H1 (cell line): ENCODE results near the gene MAK. TPM values are rescaled to one million over a fixed set of nuclear protein-coding genes. Genes with fewer than 3 reads are reported as not detected.

Experiments
- CTCF ChIA-PET: fragments of 300-600 bp; sonication (Branson Sonifier 250); formaldehyde crosslinking; loops from one replicate; lab custom pipeline; 2021; ENCODE audit not compliant: partially characterized antibody; lab: Charles Lee
- POLR2A ChIA-PET: fragments of 300-600 bp; sonication (Branson Sonifier 250); formaldehyde crosslinking; loops from one replicate; lab custom pipeline; 2021; ENCODE audit warnings: inconsistent platforms; ENCODE audit not compliant: partially characterized antibody; lab: Charles Lee
- DNase-seq, 2 experiments: peaks; one replicate each; pipeline versions ENCODE4 v3.0.0 to v3.0.0-alpha.2; 2010 to 2022; ENCODE audit warnings: low spot score in 2 of 2, low read depth in 1 of 2, mixed read lengths in 1 of 2
- FAIRE-seq: peaks from 2 replicates; lab custom pipeline; 2011; peaks lifted over from hg19 to GRCh38; lab: Jason Lieb, UNC
- H2AFZ ChIP-seq: 2 replicates; pipeline ENCODE4 v1.8.1; 2012; ENCODE audit warnings: low read length, inconsistent platforms
- H2AK5ac ChIP-seq: 2 replicates; pipeline ENCODE4 v1.6.1; 2013; ENCODE audit warnings: low read depth, low read length
- H2BK120ac ChIP-seq: replicated peaks from 2 replicates; pipeline ENCODE3; 2013; ENCODE audit warnings: low read depth, low read length, inconsistent platforms
- H2BK12ac ChIP-seq: 2 replicates; pipeline ENCODE4 v1.6.1; 2013; ENCODE audit warnings: low read depth, low read length
- H2BK15ac ChIP-seq: 2 replicates; pipeline ENCODE4 v1.6.1; 2013; ENCODE audit warnings: low read length
- H2BK20ac ChIP-seq: 2 replicates; pipeline ENCODE4 v1.6.1; 2013; ENCODE audit warnings: low read length
- H2BK5ac ChIP-seq: 2 replicates; pipeline ENCODE4 v1.6.1; 2013; ENCODE audit warnings: low read depth, low read length
- H3K14ac ChIP-seq: 2 replicates; pipeline ENCODE4 v1.6.1; 2013; ENCODE audit warnings: inconsistent platforms; ENCODE audit not compliant: insufficient read length
- H3K18ac ChIP-seq: 2 replicates; pipeline ENCODE4 v1.6.1; 2013; ENCODE audit warnings: low read length; ENCODE audit errors: extremely low read depth
- H3K23ac ChIP-seq: 2 replicates; pipeline ENCODE4 v1.6.1; 2013; ENCODE audit warnings: inconsistent platforms; ENCODE audit not compliant: insufficient read length
- H3K23me2 ChIP-seq: 2 replicates; pipeline ENCODE4 v1.6.1; 2013; ENCODE audit warnings: low read depth, low read length
- H3K27ac ChIP-seq: 2 replicates; pipeline ENCODE4 v1.6.1; 2011; ENCODE audit warnings: low read depth, low read length, inconsistent platforms
- H3K27me3 ChIP-seq, 4 experiments: replicated peaks in 1 of 4; 1 replicate in 1 of 4; 2 replicates in 3 of 4; pipeline versions ENCODE4 v1.6.1 to v1.8.1; 2011 to 2013; ENCODE audit warnings: low read length in 3 of 4, mild to moderate bottlenecking in 3 of 4, inconsistent platforms in 2 of 4, mixed read lengths in 2 of 4, moderate library complexity in 1 of 4; ENCODE audit not compliant: control insufficient read depth in 3 of 4, insufficient read depth in 3 of 4; ENCODE audit errors: extremely low read depth in 1 of 4
- H3K36me3 ChIP-seq, 4 experiments: 2 replicates each; pipeline versions ENCODE4 v1.6.1 to v1.8.1; 2011 to 2013; ENCODE audit warnings: mild to moderate bottlenecking in 4 of 4, low read length in 3 of 4, moderate library complexity in 2 of 4, control low read depth in 1 of 4, inconsistent platforms in 1 of 4; ENCODE audit not compliant: insufficient read depth in 4 of 4, control insufficient read depth in 2 of 4
- H3K4ac ChIP-seq: replicated peaks from 2 replicates; pipeline ENCODE3; 2013; ENCODE audit warnings: low read length, low read depth, mixed read lengths, inconsistent platforms; ENCODE audit not compliant: insufficient read length
- H3K4me1 ChIP-seq, 4 experiments: replicated peaks in 1 of 4; 1 replicate in 1 of 4; 2 replicates in 3 of 4; pipeline versions ENCODE4 v1.6.1 to v1.8.1; 2011 to 2013; ENCODE audit warnings: low read length in 3 of 4, inconsistent platforms in 2 of 4, mixed read lengths in 1 of 4; ENCODE audit not compliant: insufficient read depth in 4 of 4, control insufficient read depth in 3 of 4
- H3K4me2 ChIP-seq, 2 experiments: 2 replicates each; pipeline versions ENCODE4 v1.6.1 to v1.8.1; 2011 to 2013; ENCODE audit warnings: low read depth in 2 of 2, low read length in 2 of 2, control low read depth in 1 of 2, inconsistent platforms in 1 of 2, mild to moderate bottlenecking in 1 of 2; ENCODE audit not compliant: insufficient read depth in 1 of 2
- H3K4me3 ChIP-seq, 4 experiments: fragments of 200-600, 300-600 bp in 1 of 4; sonication (generic), shearing (Covaris generic), sonication (Bioruptor Twin) in 1 of 4; 2 replicates each; pipeline versions ENCODE4 v1.5.1 to v1.8.1; 2011 to 2016; ENCODE audit warnings: low read length in 4 of 4, low read depth in 3 of 4, control low read depth in 2 of 4, inconsistent platforms in 2 of 4, mild to moderate bottlenecking in 2 of 4, mixed read lengths in 1 of 4, moderate library complexity in 1 of 4; ENCODE audit not compliant: insufficient read depth in 2 of 4; ENCODE audit errors: extremely low read depth in 1 of 4
- H3K56ac ChIP-seq: replicated peaks from 2 replicates; pipeline ENCODE3; 2013; ENCODE audit warnings: low read depth, mild to moderate bottlenecking, mixed read lengths, low read length, inconsistent platforms; ENCODE audit not compliant: insufficient read length
- H3K79me1 ChIP-seq: 2 replicates; pipeline ENCODE4 v1.6.1; 2013; ENCODE audit warnings: low read depth, low read length, control low read depth
- H3K79me2 ChIP-seq, 2 experiments: 2 replicates each; pipeline versions ENCODE4 v1.6.1 to v1.8.1; 2012 to 2013; ENCODE audit warnings: low read length in 2 of 2, mild to moderate bottlenecking in 2 of 2, inconsistent platforms in 1 of 2; ENCODE audit not compliant: insufficient read depth in 2 of 2, control insufficient read depth in 1 of 2
- H3K9ac ChIP-seq, 4 experiments: replicated peaks in 1 of 4; 1 replicate in 1 of 4; 2 replicates in 3 of 4; pipeline versions ENCODE4 v1.6.1 to v1.8.1; 2011 to 2013; ENCODE audit warnings: low read depth in 3 of 4, low read length in 3 of 4, control low read depth in 2 of 4, mild to moderate bottlenecking in 2 of 4, moderate library complexity in 2 of 4, inconsistent platforms in 1 of 4; ENCODE audit errors: extremely low read depth in 1 of 4
- H3K9me3 ChIP-seq, 2 experiments: 2 replicates each; pipeline versions ENCODE4 v1.6.1 to v1.8.1; 2012 to 2013; ENCODE audit warnings: mild to moderate bottlenecking in 2 of 2, moderate library complexity in 2 of 2, control low read depth in 1 of 2, inconsistent platforms in 1 of 2, low read depth in 1 of 2, low read length in 1 of 2, mixed read lengths in 1 of 2; ENCODE audit not compliant: insufficient read depth in 2 of 2
- H4K20me1 ChIP-seq, 2 experiments: replicated peaks in 1 of 2; 2 replicates each; pipeline versions ENCODE3 to v1.8.1; 2011 to 2013; ENCODE audit warnings: inconsistent platforms in 2 of 2, low read length in 2 of 2, mild to moderate bottlenecking in 1 of 2; ENCODE audit not compliant: insufficient read depth in 2 of 2, control insufficient read depth in 1 of 2
- H4K5ac ChIP-seq: 2 replicates; pipeline ENCODE4 v1.6.1; 2013; ENCODE audit warnings: low read length, low read depth, mixed read lengths, inconsistent platforms; ENCODE audit not compliant: insufficient read length
- H4K8ac ChIP-seq: 2 replicates; pipeline ENCODE4 v1.8.0; 2013; ENCODE audit warnings: mild to moderate bottlenecking, moderate library complexity, low read length, inconsistent platforms; ENCODE audit not compliant: insufficient read depth; ENCODE audit errors: extremely low read depth
- H4K91ac ChIP-seq: replicated peaks from 2 replicates; pipeline ENCODE3; 2013; ENCODE audit warnings: low read length, mixed read lengths, inconsistent platforms; ENCODE audit not compliant: insufficient read length
- ASH2L ChIP-seq: fragments of 200-600, 300-600 bp; sonication (generic); IDR thresholded peaks from one replicate; pipeline ENCODE4 v1.7.1; 2017; ENCODE audit warnings: low read length
- BCL11A ChIP-seq, 2 experiments: IDR thresholded peaks; one replicate each; pipeline ENCODE4 v1.6.1; 2011; ENCODE audit warnings: low read depth in 2 of 2, low read length in 2 of 2, mild to moderate bottlenecking in 2 of 2
- GABPA ChIP-seq: IDR thresholded peaks from 2 replicates; pipeline ENCODE4 v1.6.1; 2011; ENCODE audit warnings: mild to moderate bottlenecking, low read length, moderate library complexity, borderline replicate concordance; ENCODE audit not compliant: insufficient read depth
- HDAC6 ChIP-seq: IDR thresholded peaks from one replicate; pipeline ENCODE4 v1.7.1; 2012; ENCODE audit warnings: low read depth, mild to moderate bottlenecking, inconsistent platforms, low read length, moderate library complexity
- JUND ChIP-seq: IDR thresholded peaks from 2 replicates; pipeline ENCODE4 v1.6.1; 2011; ENCODE audit warnings: mild to moderate bottlenecking, improper control_type of control experiment, low read length
- KDM4A ChIP-seq: IDR thresholded peaks from one replicate; pipeline ENCODE4 v1.7.1; 2012; ENCODE audit warnings: low read depth, mild to moderate bottlenecking, moderate library complexity, low read length, inconsistent platforms; ENCODE audit not compliant: severe bottlenecking
- PHF8 ChIP-seq: fragments of 200-600 bp; sonication (generic); conservative IDR thresholded peaks from 2 replicates; pipeline ENCODE4 v1.7.1; 2012; ENCODE audit warnings: low read depth, mild to moderate bottlenecking, inconsistent platforms, low read length, moderate library complexity
- POLR2AphosphoS5 ChIP-seq: IDR thresholded peaks from 2 replicates; pipeline ENCODE4 v1.6.1; 2011; ENCODE audit warnings: low read depth, low read length
- RAD21 ChIP-seq, 2 experiments: IDR thresholded peaks in 1 of 2; conservative IDR thresholded peaks in 1 of 2; 2 replicates each; pipeline ENCODE4 v1.6.1; 2011; ENCODE audit warnings: low read depth in 2 of 2, low read length in 2 of 2, improper control_type of control experiment in 1 of 2, inconsistent platforms in 1 of 2, mild to moderate bottlenecking in 1 of 2, moderate library complexity in 1 of 2
- SRF ChIP-seq: IDR thresholded peaks from 2 replicates; pipeline ENCODE4 v1.6.1; 2011; ENCODE audit warnings: mild to moderate bottlenecking, low read depth, low read length, moderate library complexity
- TAF7 ChIP-seq: optimal IDR thresholded peaks from 2 replicates; pipeline ENCODE3; 2011; ENCODE audit warnings: low read depth, mild to moderate bottlenecking, inconsistent platforms, low read length, moderate library complexity, borderline replicate concordance
- YY1 ChIP-seq: IDR thresholded peaks from 2 replicates; pipeline ENCODE4 v1.6.1; 2011; ENCODE audit warnings: low read depth, mild to moderate bottlenecking, low read length
- WGBS, 2 experiments: shearing (Covaris generic) in 1 of 2; methylation state at CpG; one replicate each; pipeline versions ENCODE4 v1.1.6 to v1.1.7; 2013 to 2015; ENCODE audit warnings: low lambda C conversion rate in 2 of 2, mixed read lengths in 2 of 2, inconsistent platforms in 1 of 2, low coverage in 1 of 2, missing lambda C conversion rate in 1 of 2; ENCODE audit not compliant: insufficient replicate concordance in 2 of 2, insufficient coverage in 1 of 2, insufficient read length in 1 of 2; ENCODE audit errors: extremely low coverage in 1 of 2, missing lambda C conversion rate in 1 of 2; 5-methylcytosine and 5-hydroxymethylcytosine counted together
- polyA plus RNA-seq, 7 experiments: library from polyadenylated mRNA; depleted of rRNA in 3 of 7; stranded (reverse) in 5 of 7; unstranded in 2 of 7; fragments of >200 nt in 5 of 7; fragments of 200-250 nt in 2 of 7; gene quantifications; 1 replicate in 5 of 7; 2 replicates in 1 of 7; 4 replicates in 1 of 7; pipeline versions ENCODE4 v1.2.1 to v1.2.3, GENCODE V29; 2011 to 2013; ENCODE audit warnings: missing spikeins in 2 of 7, mixed read lengths in 2 of 7
- total RNA-seq: library from RNA; stranded (reverse); fragmentation: NEBNext Ultra II Directional; extraction: Animal tissue kit (Norgen Biotek cat#: 25700); gene quantifications from 2 replicates; pipeline ENCODE4 v1.2.1, GENCODE V29; 2021
- TF ChIP-seq, protein P1 (sequence below): IDR thresholded peaks from 2 replicates; pipeline ENCODE4 v1.6.1; 2012; ENCODE audit warnings: low read length, inconsistent platforms

The MAK gene
- total and polyA plus RNA-seq, 2 of the 8 experiments (the other 6 are each of a cell fraction or from before 2014, with no cell fraction given) = 0.08 to 0.37 TPM

DNA sequence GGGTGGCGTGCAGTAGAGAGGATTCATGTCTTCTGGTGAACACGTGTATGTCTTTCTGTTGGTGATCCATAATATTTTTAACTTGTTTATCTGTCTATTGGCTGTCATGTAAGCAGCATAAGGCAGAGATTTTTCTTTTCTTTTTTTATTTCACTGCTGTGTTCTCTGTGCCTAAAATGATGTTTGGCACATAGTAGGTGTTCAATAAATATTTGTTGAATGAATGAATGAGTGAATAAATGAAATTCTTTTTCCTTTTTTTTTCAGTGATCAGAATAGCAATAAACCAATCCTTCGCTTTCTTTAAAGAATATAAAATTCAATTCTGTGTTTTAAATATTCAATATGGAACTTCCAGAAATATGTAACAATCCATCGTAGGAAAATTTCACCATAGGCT is 30.0 kb downstream of the MAK start:
- Histone ChIP-seq H2BK15ac (no peak overlapping the region), H4K8ac (no peak overlapping the region), H4K91ac (no peak overlapping the region), H3K4me1 (no peaks in the 10 kb centered on the region), H3K27me3 (no peaks in the 10 kb centered on the region), H3K9me3 (no peaks in the 10 kb centered on the region), H2BK12ac (no peak overlapping the region), H3K9ac (no peak overlapping the region), H3K56ac (no peak overlapping the region), H3K23me2 (no peaks in the 10 kb centered on the region), H3K79me1 (no peaks in the 10 kb centered on the region), H2BK20ac (no peak overlapping the region), H2AK5ac (no peak overlapping the region), H3K79me2 (no peaks in the 10 kb centered on the region), H3K18ac (no peak overlapping the region), H4K20me1 (no peaks in the 10 kb centered on the region), H3K36me3 (no peaks in the 10 kb centered on the region; a peak in 1 of 8 replicates), H4K5ac (no peak overlapping the region), H2BK5ac (no peak overlapping the region), H2AFZ (no peak overlapping the region), H3K4me3 (no peak overlapping the region), H3K23ac (no peak overlapping the region), H3K14ac (no peak overlapping the region), H3K27ac (no peak overlapping the region), H3K4ac (no peak overlapping the region), H2BK120ac (no peak overlapping the region), H3K4me2 (no peak overlapping the region)
- DNase-seq (no peak), FAIRE-seq (no peak)
- ChIA-PET CTCF (no interaction called here), POLR2A (no interaction called here)
- WGBS, 2 experiments = 93% methylated on average over 4 of the region's 4 CpGs; no CpG with 5 or more reads in 1 of the 2 experiments
- TF ChIP-seq YY1 (no peak), SRF (no peak), HDAC6 (no peak), ASH2L (no peak), POLR2AphosphoS5 (no peak), JUND (no peak), KDM4A (no peak), GABPA (no peak), PHF8 (no peak), RAD21 (IDR thresholded peaks at IDR 0.05 in 1 of 2, conservative IDR thresholded peaks at IDR 0.05 in 1 of 2; ENCODE audit: low read depth in 2 of 2, low read length in 2 of 2) (no peak), BCL11A (IDR thresholded peaks at IDR 0.05; ENCODE audit: low read depth in 2 of 2, low read length in 2 of 2) (no peak), TAF7 (no peak)
- TF ChIP-seq, protein P1, sequence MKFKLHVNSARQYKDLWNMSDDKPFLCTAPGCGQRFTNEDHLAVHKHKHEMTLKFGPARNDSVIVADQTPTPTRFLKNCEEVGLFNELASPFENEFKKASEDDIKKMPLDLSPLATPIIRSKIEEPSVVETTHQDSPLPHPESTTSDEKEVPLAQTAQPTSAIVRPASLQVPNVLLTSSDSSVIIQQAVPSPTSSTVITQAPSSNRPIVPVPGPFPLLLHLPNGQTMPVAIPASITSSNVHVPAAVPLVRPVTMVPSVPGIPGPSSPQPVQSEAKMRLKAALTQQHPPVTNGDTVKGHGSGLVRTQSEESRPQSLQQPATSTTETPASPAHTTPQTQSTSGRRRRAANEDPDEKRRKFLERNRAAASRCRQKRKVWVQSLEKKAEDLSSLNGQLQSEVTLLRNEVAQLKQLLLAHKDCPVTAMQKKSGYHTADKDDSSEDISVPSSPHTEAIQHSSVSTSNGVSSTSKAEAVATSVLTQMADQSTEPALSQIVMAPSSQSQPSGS = no peak
